Epithelial cell of esophagus (primary cell): Measurements from ENCODE around the gene AP2S1.
"Not testable (repeated sequence)": the region's sequence is repeated elsewhere in the genome, so short reads cannot be mapped to it uniquely, and the experiment has no call there.

Source experiments
- DNase-seq: peaks from one replicate; pipeline ENCODE4 v3.0.0; 2010; ENCODE audit warnings: low read depth
- H3K4me3 ChIP-seq: 2 replicates; pipeline ENCODE4 v1.5.1; 2011; ENCODE audit warnings: mild to moderate bottlenecking, low read length, control low read depth
- TF ChIP-seq, protein P1 (sequence below): IDR thresholded peaks from 2 replicates; pipeline ENCODE4 v1.5.1; 2011; ENCODE audit warnings: low read depth, mild to moderate bottlenecking, low read length, control low read depth, inconsistent platforms; ENCODE audit not compliant: insufficient read depth; ENCODE audit errors: missing control alignments

The AP2S1 gene

DNA sequence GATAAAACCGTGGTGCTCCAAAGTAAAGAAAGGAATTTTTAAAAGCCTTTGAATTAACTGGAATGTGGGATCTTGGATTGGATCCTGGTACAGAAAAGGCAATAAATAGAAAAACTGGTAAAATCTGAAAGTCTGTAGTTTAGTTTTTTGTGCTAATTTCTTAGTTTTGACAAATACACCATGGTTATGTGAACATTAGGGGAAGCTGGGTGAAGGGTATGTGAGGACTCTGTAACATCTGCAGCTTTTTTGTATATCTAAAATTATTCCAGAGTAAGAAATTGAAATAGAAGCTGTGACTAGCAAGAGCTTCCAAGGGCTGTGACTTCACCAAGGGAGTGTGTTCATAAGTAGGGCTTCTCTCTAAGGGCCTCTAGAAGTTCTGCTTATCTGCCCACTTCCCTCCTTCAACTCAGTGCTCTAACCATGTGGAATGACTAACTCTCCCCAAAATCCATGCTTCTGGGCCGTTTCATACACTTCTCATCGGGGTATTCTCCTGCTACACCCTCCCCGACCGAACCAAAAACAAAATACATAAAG, 36.7 kb upstream of the AP2S1 start:
- TF ChIP-seq, protein P1, sequence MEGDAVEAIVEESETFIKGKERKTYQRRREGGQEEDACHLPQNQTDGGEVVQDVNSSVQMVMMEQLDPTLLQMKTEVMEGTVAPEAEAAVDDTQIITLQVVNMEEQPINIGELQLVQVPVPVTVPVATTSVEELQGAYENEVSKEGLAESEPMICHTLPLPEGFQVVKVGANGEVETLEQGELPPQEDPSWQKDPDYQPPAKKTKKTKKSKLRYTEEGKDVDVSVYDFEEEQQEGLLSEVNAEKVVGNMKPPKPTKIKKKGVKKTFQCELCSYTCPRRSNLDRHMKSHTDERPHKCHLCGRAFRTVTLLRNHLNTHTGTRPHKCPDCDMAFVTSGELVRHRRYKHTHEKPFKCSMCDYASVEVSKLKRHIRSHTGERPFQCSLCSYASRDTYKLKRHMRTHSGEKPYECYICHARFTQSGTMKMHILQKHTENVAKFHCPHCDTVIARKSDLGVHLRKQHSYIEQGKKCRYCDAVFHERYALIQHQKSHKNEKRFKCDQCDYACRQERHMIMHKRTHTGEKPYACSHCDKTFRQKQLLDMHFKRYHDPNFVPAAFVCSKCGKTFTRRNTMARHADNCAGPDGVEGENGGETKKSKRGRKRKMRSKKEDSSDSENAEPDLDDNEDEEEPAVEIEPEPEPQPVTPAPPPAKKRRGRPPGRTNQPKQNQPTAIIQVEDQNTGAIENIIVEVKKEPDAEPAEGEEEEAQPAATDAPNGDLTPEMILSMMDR = no peak
- no peak overlapping the region for H3K4me3 ChIP-seq
- no peak for DNase-seq

DNA sequence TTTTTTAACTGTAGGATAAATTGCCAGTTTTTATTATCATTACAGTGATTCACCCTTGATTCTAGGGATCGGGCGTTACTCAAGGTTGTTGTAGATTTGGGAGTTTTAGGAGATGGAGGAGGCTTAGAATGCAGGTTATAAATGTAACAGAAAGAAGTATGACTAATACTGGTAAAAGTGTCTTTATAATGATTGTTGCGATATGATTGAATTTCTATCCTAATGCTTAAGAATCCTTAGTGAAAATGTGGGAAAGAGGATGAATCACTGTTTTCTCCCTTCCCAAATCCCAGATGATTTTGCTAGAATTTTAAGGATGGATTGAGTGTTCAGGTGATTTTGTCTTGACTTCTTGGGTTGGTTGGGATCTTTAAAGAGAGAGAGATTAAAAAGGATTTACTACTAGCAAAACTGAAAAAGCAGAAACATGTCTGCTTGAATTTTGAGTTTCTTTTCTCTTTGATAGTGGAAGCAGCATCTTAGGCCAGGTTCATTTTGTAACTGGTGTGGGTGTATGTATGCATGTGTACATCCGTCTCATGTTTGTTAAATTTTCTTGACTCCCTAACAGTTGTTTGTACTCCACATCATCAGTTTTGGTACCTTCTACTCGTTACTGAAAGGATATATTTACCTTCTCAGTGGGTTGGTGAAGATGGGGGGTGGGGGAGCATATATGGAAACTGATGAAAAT, 36.0 kb upstream of the AP2S1 start:
- TF ChIP-seq, protein P1 = no peak
- H3K4me3 ChIP-seq = no peak overlapping the region
- no peak for DNase-seq

DNA sequence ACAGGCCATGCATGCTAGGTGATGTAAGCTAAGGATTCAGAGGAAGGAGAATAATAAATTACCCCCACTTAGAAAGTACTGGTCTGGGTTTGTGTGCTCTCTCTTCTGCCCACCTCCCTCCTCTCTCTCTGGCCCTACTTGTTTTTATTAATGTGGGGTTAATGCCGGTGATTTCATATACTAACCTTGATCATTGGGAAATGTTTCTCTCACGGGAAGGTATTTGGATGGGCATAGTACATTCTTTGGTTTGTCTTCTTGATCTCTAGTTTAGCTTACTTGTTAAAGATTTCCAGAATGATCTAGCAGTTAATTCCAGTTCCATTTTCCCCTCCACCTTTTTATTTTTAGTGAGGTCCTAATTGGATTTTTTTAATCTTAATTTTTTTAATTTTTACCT, 34.8 kb upstream of the AP2S1 start:
- no peak overlapping the region for H3K4me3 ChIP-seq
- TF ChIP-seq, protein P1 = no peak
- no peak for DNase-seq

DNA sequence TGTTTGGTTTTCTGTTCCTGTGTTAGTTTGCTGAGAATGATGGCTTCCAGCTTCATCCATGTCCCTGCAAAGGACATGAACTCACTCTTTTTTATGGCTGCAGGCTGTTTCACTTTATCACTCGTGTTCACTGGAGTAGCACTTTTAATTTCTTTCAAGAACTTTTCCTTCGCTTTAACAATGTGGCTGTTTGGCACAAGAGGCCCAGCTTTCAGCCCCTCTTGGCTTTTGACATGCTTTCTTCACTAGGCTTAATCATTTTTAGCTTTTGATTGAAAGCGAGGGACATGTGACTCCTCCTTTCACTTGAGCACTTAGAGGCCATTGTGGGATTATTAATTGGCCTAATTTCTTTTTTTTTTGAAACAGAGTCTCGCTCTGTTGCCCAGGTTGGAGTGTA, 32.1 kb upstream of the AP2S1 start:
- not testable (repeated sequence) for H3K4me3 ChIP-seq, DNase-seq

DNA sequence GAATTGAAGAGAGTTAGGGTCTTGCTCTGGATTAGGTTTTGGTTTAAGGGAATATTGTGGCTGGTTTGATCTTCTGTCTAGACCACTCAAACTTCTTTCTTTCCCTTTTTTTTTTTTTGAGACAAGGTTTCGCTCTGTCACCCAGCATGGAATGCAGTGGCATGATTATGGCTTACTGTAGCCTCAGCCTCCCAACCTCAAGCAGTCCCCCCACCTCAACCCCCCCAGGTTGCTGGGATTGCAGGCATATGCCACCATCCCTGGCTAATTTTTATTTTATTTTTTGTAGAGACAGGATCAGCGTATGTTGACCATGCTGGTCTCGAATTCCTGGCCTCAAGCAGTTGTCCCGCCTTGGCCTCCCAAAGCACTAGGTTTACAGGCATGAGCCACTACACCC, 31.4 kb upstream of the AP2S1 start:
- H3K4me3 ChIP-seq = no peak overlapping the region
- TF ChIP-seq, protein P1 = no peak
- DNase-seq = no peak

DNA sequence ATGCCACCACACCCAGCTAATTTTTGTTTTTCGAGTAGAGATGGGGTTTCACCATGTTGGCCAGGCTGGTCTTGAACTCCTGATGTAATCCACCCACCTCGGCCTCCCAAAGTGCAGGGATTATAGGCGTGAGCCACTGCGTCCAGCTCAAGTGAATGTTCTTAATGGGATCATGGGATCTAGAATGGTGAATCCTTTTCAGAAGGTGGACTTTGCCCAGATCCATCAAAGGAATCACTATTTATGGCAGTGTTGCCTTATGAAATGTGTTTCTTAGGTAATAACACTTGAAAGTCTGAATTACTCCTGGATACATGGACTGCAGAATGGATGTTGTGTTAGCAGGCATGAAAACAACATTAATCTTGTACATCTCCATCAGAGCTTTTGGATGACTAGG, 30.4 kb upstream of the AP2S1 start:
- DNase-seq = no peak
- TF ChIP-seq, protein P1 = no peak
- no peak overlapping the region for H3K4me3 ChIP-seq

DNA sequence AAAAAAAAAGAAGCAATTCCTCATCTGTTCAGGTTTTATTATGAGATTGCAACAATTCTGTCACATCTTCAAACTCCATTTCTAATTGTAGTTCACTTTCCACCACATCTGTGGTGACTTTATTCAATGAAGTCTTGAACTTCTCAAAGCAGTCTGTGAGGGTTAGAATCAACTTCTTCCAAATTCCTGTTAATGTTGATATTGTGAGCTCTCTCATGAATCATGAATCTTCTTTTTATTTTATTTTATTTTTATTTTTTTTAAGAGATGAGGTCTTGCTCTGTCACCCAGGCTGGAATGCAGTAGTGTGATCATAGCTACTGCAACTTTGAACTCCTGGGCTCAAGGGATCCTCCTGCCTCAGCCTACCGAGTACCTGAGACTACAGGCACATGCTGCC, 29.8 kb upstream of the AP2S1 start:
- TF ChIP-seq, protein P1 = no peak
- H3K4me3 ChIP-seq = no peak overlapping the region
- DNase-seq = no peak
